Psoas muscle (tissue), 8 donors: Measurements from ENCODE around the gene SRP72. TPM values are rescaled to one million over a fixed set of nuclear protein-coding genes. Genes with fewer than 3 reads are reported as not detected.
A peak's percentile ranks its signal among the peaks of the same experiment; 100 is the strongest.

Source experiments
- ATAC-seq, 4 donors: fragments of 200-7000 bp; cut with Tn5 transposase; one replicate each; pipeline ENCODE4 v1.9.1; 2020; ENCODE audit warnings: moderate library complexity in 3 of 4, mild to moderate bottlenecking in 2 of 4
- DNase-seq, 2 donors: peaks; one replicate each; pipeline ENCODE4 v3.0.0-alpha.2; 2020
- H3K27ac ChIP-seq: fragments of 200-600 bp; one replicate; pipeline ENCODE4 v1.8.0; 2022
- H3K27me3 ChIP-seq, 3 donors: fragments of 200-600 bp in 1 of 3; one replicate each; pipeline versions ENCODE4 v1.6.1 to v1.8.0; 2013 to 2022; ENCODE audit warnings: low read length in 2 of 3, mild to moderate bottlenecking in 2 of 3, moderate library complexity in 1 of 3; ENCODE audit not compliant: insufficient read depth in 3 of 3
- H3K36me3 ChIP-seq, 2 donors: fragments of 200-600 bp in 1 of 2; one replicate each; pipeline versions ENCODE4 v1.6.1 to v1.8.0; 2013 to 2022; ENCODE audit warnings: low read depth in 1 of 2, mild to moderate bottlenecking in 1 of 2, moderate library complexity in 1 of 2; ENCODE audit not compliant: insufficient read depth in 1 of 2
- H3K4me1 ChIP-seq: fragments of 200-600 bp; one replicate; pipeline ENCODE4 v1.8.0; 2022
- H3K4me3 ChIP-seq: fragments of 200-600 bp; one replicate; pipeline ENCODE4 v1.8.0; 2022; ENCODE audit warnings: mild to moderate bottlenecking
- H3K9me3 ChIP-seq: fragments of 200-600 bp; one replicate; pipeline ENCODE4 v1.8.0; 2022
- CTCF ChIP-seq: fragments of 200-600 bp; IDR thresholded peaks from one replicate; pipeline ENCODE4 v1.8.0; 2022; ENCODE audit warnings: antibody characterized with exemption
- WGBS, 3 donors: extraction: QIAGEN DNeasy Blood & Tissue Kit; methylation state at CpG; one replicate each; pipeline versions ENCODE4 v1.1.6 to v1.1.7; 2013; 5-methylcytosine and 5-hydroxymethylcytosine counted together
- intact Hi-C, 2 donors: fragments of 100-400 bp; cut with DNase I; formaldehyde crosslinking; loops; one replicate each; pipeline versions ENCODE4 v1.11.0 to v1.14.2; 2022
- polyA plus RNA-seq, 3 donors: library from polyadenylated mRNA; stranded (reverse); fragments of 200-250 nt; gene quantifications; one replicate each; pipeline ENCODE4 v1.2.3, GENCODE V29; 2013
- total RNA-seq, 4 donors: library from RNA; stranded (reverse); fragmentation: NEBNext Ultra II Directional in 2 of 4; extraction: Animal tissue kit (Norgen Biotek cat#: 25700) in 2 of 4; gene quantifications; one replicate each; pipeline versions ENCODE4 v1.2.1 to v1.2.4, GENCODE V29; 2021 to 2023
- donor health status: healthy with polysubstance abuse.
- donor health status: DM: no; HTN: no; CAD: no; lungs with moderate emphysema.
- donor health status: Bipolar disorder and iron deficiency.
- donor health status: healthy.
- donor health status: DM: yes; HTN: yes; CAD: no.
- donor health status: DM: no; HTN: no; CAD: no.
- donor health status: DM: no; HTN: no; CAD: no.
- donor health status: DM: yes; HTN: yes; CAD: no.

Gene SRP72
- total and polyA plus RNA-seq, 7 donors: 32.7 to 68.0 (median 47.2) TPM

- Histone ChIP-seq H3K36me3 (no peaks in the 10 kb centered on the region), H3K9me3 (no peaks in the 10 kb centered on the region), H3K4me1 (no peaks in the 10 kb centered on the region), H3K4me3 (no peak overlapping the region), H3K27me3 (no peaks in the 10 kb centered on the region), H3K27ac (no peak overlapping the region)
- TF ChIP-seq CTCF: no peak
- intact Hi-C loops: no loop called here
- ATAC-seq (no peak), DNase-seq (no peak)
Measured at GRCh38 chr4:56511098-56511497, 43.7 kb downstream of the SRP72 start.

DNA sequence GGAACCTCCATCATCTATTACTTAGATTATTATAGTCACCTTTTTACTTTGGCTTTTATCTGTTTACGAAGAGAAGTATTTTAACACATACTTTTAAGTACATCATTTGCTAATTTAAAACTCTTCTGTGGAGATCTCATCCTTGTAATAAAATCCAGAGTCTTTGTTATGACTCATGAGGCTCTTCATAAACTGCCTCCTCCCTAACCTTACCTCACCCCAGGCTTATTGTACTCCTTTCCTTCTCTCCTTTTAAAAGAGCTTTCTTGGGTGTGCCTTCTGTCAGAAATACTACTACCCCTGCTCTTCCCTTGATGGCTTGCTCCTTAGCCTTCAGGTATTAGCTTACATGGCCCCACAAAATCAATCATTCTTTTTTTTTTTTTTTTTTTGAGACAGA is 44.7 kb downstream of the SRP72 start:
- ATAC-seq: no peak

GRCh38 chr4:56513517-56513916 is 46.1 kb downstream of the SRP72 start:
- TF ChIP-seq CTCF: no peak
- Histone ChIP-seq H3K9me3 (no peaks in the 10 kb centered on the region), H3K4me1 (no peaks in the 10 kb centered on the region), H3K27me3 (no peaks in the 10 kb centered on the region), H3K36me3 (no peaks in the 10 kb centered on the region), H3K27ac (no peak overlapping the region), H3K4me3 (no peak overlapping the region)
- ATAC-seq (no peak), DNase-seq (no peak)
- WGBS, 3 donors: 77 to 79% (median 79%) methylated on average over 2 of the region's 2 CpGs
- intact Hi-C loops: no loop called here

More for the DNA sequence above, 44.7 kb downstream of the SRP72 start:
- Histone ChIP-seq H3K9me3 (no peaks in the 10 kb centered on the region), H3K27ac (no peak overlapping the region), H3K36me3 (no peaks in the 10 kb centered on the region), H3K4me1 (no peaks in the 10 kb centered on the region), H3K27me3 (no peaks in the 10 kb centered on the region), H3K4me3 (no peak overlapping the region)
- no peak for TF ChIP-seq CTCF
- intact Hi-C loops: no loop called here
- WGBS, 3 donors: 57 to 91% (median 89%) methylated on average over 1 of the region's 1 CpG
- DNase-seq: no peak

DNA sequence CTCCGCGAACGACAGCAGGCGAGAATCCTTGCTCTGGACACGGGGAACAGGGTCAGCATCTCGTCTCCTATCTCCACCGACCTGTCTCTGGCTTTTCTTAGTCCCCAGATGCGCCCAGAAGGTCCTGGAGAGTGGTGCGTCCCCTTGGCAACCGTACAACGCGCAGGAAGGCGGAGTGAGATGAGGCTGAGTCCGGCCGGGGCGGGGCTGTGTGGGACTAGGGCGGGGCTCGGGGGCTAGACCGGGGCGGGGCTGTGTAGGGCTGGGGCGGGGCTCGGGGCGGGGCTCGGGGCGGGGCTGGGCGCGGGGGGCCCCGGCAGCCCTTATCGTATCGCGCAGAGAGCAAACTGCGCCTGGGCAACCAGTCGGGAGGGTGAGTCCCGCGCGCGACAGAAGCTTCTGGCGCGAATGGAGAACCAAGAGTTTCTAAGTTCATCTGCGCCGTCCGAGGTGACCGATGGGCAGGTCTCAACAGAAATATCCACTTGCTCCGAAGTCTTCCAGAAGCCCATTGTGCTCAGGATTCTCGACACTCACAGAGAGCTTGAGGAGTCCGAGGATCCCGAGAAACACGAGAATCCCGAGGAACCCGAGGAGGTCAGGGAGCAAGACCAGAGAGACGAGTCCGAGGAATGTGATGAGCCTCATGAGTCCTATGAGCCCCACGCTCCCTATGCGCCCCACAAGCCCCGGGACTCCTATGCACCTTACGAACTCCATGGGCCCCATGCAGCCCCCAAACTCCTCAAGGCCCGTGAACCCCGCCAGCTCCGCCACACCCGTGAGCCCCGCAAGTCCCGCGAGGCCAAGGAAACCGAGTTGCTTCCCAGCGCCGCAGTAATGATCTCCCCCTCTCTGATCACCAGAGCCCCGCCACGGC is 63.1 kb downstream of the SRP72 start:
- intact Hi-C loops: no loop called here
- 2 to 3% (median 3%) methylated on average over 56 to 68 of the region's 68 CpGs for WGBS, 3 donors
- H3K27ac ChIP-seq: no peak overlapping the region
- peaks cover 0 to 31% (median 3%) of the 10 kb centered on the region in 3 donors for H3K27me3 ChIP-seq
- H3K4me3 ChIP-seq: peak overlapping the region; percentile 76
- DNase-seq (peak; percentile 88 to 89), ATAC-seq (peak; percentile 93 to 99 (median 98))
- no peaks in the 10 kb centered on the region for H3K36me3 ChIP-seq
- no peaks in the 10 kb centered on the region for H3K9me3 ChIP-seq
- no peak for TF ChIP-seq CTCF
- H3K4me1 ChIP-seq: no peaks in the 10 kb centered on the region
